ENCODE measurements around the gene OR9Q1.

GRCh38 chr11:58186938-58187337, 163.3 kb downstream of the OR9Q1 start:
- TF ChIP-seq RAD21 (conservative IDR thresholded peaks at IDR 0.05) (no peak), REST (IDR thresholded peaks at IDR 0.05; ENCODE audit: borderline replicate concordance) (no peak), EZH2 (IDR thresholded peaks at IDR 0.05; ENCODE audit: borderline replicate concordance, insufficient read depth, low read length, poor library complexity, severe bottlenecking) (no peak), CTCF (IDR thresholded peaks at IDR 0.05; ENCODE audit: poor library complexity, severe bottlenecking) (no peak), SMC3 (conservative IDR thresholded peaks at IDR 0.05; ENCODE audit: poor library complexity) (no peak), TAF1 (IDR thresholded peaks at IDR 0.05; ENCODE audit: low read depth) (no peak), POLR2AphosphoS5 (IDR thresholded peaks at IDR 0.05) (no peak), EP300 (conservative IDR thresholded peaks at IDR 0.05; ENCODE audit: poor library complexity, severe bottlenecking) (no peak)

All from neural cell (in vitro differentiated cells).